ENCODE data around the gene TTC12. TPM values are rescaled to one million over a fixed set of nuclear protein-coding genes. Genes with fewer than 3 reads are reported as not detected.

TTC12 gene
- total and polyA plus RNA-seq, 2 donors from 2014 or later = 16.7 to 34.4 TPM

GRCh38 chr11:113287801-113288200 is 26.6 kb upstream of the TTC12 start:
- no peak overlapping the region for H3K27ac ChIP-seq (ENCODE audit: low read depth in 2 of 2, low read length in 2 of 2)
- H3K9ac ChIP-seq (ENCODE audit: low read length in 3 of 3) = no peak overlapping the region
- TF ChIP-seq CTCF (IDR thresholded peaks at IDR 0.05; ENCODE audit: borderline replicate concordance, extremely low read depth, insufficient read depth) = no peak
- H3K36me3 ChIP-seq (ENCODE audit: control insufficient read depth in 2 of 3, insufficient read depth in 3 of 3, low read length in 3 of 3) = no peaks in the 10 kb centered on the region
- no peak for FAIRE-seq
- H3K9me3 ChIP-seq (ENCODE audit: control insufficient read depth in 2 of 3, insufficient read depth in 1 of 3, low read length in 3 of 3) = no peaks in the 10 kb centered on the region
- intact Hi-C loops (cut with DNase I) = no loop called here
- no peak for DNase-seq
- no peaks in the 10 kb centered on the region for H3K27me3 ChIP-seq (ENCODE audit: control insufficient read depth, insufficient read depth, low read length)
- no peak overlapping the region for H3K4me3 ChIP-seq (ENCODE audit: low read length in 3 of 3)
- H3K4me1 ChIP-seq (ENCODE audit: control insufficient read depth in 2 of 3, insufficient read depth in 2 of 3, low read depth in 1 of 3, low read length in 3 of 3) = peaks cover 0 to 2% (median 0%) of the 10 kb centered on the region in 3 donors

DNA sequence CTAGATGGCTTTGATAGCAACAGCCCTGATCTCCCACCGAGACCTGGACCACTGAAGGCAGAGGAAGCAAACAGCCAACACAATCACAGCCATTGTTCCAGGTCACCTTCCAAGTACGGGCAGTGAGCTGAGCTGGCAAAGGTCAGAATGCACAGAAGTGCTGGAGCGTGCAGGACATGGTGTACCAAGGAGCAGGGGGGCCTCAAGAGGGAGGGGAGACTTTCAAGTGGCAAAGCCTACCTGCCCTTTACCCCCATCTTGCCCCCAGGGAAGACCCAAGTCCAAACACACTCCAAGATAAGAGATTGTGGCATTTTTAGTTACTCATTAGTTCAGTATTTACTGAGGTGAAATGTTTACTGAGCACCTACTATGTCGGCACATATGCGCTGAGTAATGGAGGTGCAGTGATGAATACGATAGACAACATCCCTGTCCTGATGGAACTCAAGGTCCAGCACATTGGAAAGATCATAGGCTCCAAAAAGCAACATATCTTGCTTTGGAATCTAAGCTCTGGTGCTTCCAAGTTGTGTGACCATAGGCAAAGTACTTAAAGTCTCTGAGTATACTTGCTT is 26.0 kb upstream of the TTC12 start:
- no peak overlapping the region for H3K27ac ChIP-seq (ENCODE audit: low read depth in 2 of 2, low read length in 2 of 2)
- H3K4me1 ChIP-seq (ENCODE audit: control insufficient read depth in 2 of 3, insufficient read depth in 2 of 3, low read depth in 1 of 3, low read length in 3 of 3) = peaks cover 0 to 2% (median 0%) of the 10 kb centered on the region in 3 donors
- no peaks in the 10 kb centered on the region for H3K27me3 ChIP-seq (ENCODE audit: control insufficient read depth, insufficient read depth, low read length)
- no peak for TF ChIP-seq CTCF (IDR thresholded peaks at IDR 0.05; ENCODE audit: borderline replicate concordance, extremely low read depth, insufficient read depth)
- DNase-seq = no peak
- no peak overlapping the region for H3K4me3 ChIP-seq (ENCODE audit: low read length in 3 of 3)
- no peak overlapping the region for H3K9ac ChIP-seq (ENCODE audit: low read length in 3 of 3)
- FAIRE-seq = no peak
- H3K9me3 ChIP-seq (ENCODE audit: control insufficient read depth in 2 of 3, insufficient read depth in 1 of 3, low read length in 3 of 3) = no peaks in the 10 kb centered on the region
- intact Hi-C loops (cut with DNase I) = no loop called here
- no peaks in the 10 kb centered on the region for H3K36me3 ChIP-seq (ENCODE audit: control insufficient read depth in 2 of 3, insufficient read depth in 3 of 3, low read length in 3 of 3)

- intact Hi-C loops (cut with DNase I) = loop anchor here (10.0 kb wide), 1 partner anchor 705 kb away; no protein-coding TSS in a partner anchor
- H3K9ac ChIP-seq (ENCODE audit: low read length in 3 of 3) = no peak overlapping the region
- no peaks in the 10 kb centered on the region for H3K36me3 ChIP-seq (ENCODE audit: control insufficient read depth in 2 of 3, insufficient read depth in 3 of 3, low read length in 3 of 3)
- FAIRE-seq = no peak
- TF ChIP-seq CTCF (IDR thresholded peaks at IDR 0.05; ENCODE audit: borderline replicate concordance, extremely low read depth, insufficient read depth) = peak; percentile 76
- H3K4me1 ChIP-seq (ENCODE audit: control insufficient read depth in 2 of 3, insufficient read depth in 2 of 3, low read depth in 1 of 3, low read length in 3 of 3) = peaks cover 0 to 2% (median 0%) of the 10 kb centered on the region in 3 donors
- no peak overlapping the region for H3K27ac ChIP-seq (ENCODE audit: low read depth in 2 of 2, low read length in 2 of 2)
- no peaks in the 10 kb centered on the region for H3K9me3 ChIP-seq (ENCODE audit: control insufficient read depth in 2 of 3, insufficient read depth in 1 of 3, low read length in 3 of 3)
- DNase-seq = peak in 4 of 5 donors; percentile 76 to 83 (median 78)
- H3K4me3 ChIP-seq (ENCODE audit: low read length in 3 of 3) = no peak overlapping the region
- no peaks in the 10 kb centered on the region for H3K27me3 ChIP-seq (ENCODE audit: control insufficient read depth, insufficient read depth, low read length)
These were observed 24.8 kb upstream of the TTC12 start for GRCh38 chr11:113289431-113290187.

All from kidney (tissue), 14 donors.